ENCODE data around the gene GRPEL1. TPM values are rescaled to one million over a fixed set of nuclear protein-coding genes. Genes with fewer than 3 reads are reported as not detected.

Gene GRPEL1
- total and polyA plus RNA-seq, 9 of the 15 experiments (the other 6 are each of a cell fraction or from before 2014, with no cell fraction given): 43.4 to 192 (median 86.6) TPM

GRCh38 chr4:7076696-7077082 is 8.8 kb upstream of the GRPEL1 start:
- POLR2A ChIA-PET: interaction anchor here (0.6 to 1.2 kb wide), 2 partner anchors 38 to 103 kb away, joined by 3 read pairs; no protein-coding TSS in a partner anchor
- H3K9me1 ChIP-seq (ENCODE audit: control insufficient read depth, insufficient read depth, low read length): no peaks in the 10 kb centered on the region
- DNase-seq (ENCODE audit: extremely low read depth in 1 of 4, low spot score in 3 of 4): no peak
- intact Hi-C loops (cut with micrococcal nuclease) (no loop called here), in situ Hi-C loops (cut with MboI) (no loop called here)
- no peaks in the 10 kb centered on the region; the same call in none of the 2 replicates for H4K20me1 ChIP-seq (replicated peaks; ENCODE audit: control insufficient read depth, insufficient read depth, low read length)
- no peak overlapping the region for H3K9ac ChIP-seq (ENCODE audit: insufficient read depth in 1 of 2, low read depth in 2 of 2, low read length in 2 of 2)
- WGBS (ENCODE audit: insufficient coverage, low coverage, missing lambda C conversion rate): 34% methylated on average over 6 of the region's 6 CpGs
- H3K27ac ChIP-seq (ENCODE audit: extremely low read depth, low read depth, low read length): no peak overlapping the region
- peaks cover 3 to 21% of the 10 kb centered on the region in 2 experiments; a peak in 4 of 5 replicates for H3K4me1 ChIP-seq (replicated peaks in 1 of 2; ENCODE audit: control insufficient read depth in 2 of 2, insufficient read depth in 2 of 2, low read length in 2 of 2)
- no peak overlapping the region for H3K4me3 ChIP-seq
- peaks cover 4% of the 10 kb centered on the region for H3K9me3 ChIP-seq (replicated peaks; ENCODE audit: control insufficient read depth, insufficient read depth, low read depth, low read length)
- no peak for FAIRE-seq
- CTCF ChIA-PET (ENCODE audit: low intra/inter-chr PET ratio): no interaction called here
- no TSS peak for BruUV-seq (replicated peaks)
- no peak overlapping the region for H2AFZ ChIP-seq (ENCODE audit: low read depth, low read length)
- ATAC-seq: no peak
- no peaks in the 10 kb centered on the region for H3K79me2 ChIP-seq (ENCODE audit: control insufficient read depth, insufficient read depth, low read length)
- TF ChIP-seq, protein P1, sequence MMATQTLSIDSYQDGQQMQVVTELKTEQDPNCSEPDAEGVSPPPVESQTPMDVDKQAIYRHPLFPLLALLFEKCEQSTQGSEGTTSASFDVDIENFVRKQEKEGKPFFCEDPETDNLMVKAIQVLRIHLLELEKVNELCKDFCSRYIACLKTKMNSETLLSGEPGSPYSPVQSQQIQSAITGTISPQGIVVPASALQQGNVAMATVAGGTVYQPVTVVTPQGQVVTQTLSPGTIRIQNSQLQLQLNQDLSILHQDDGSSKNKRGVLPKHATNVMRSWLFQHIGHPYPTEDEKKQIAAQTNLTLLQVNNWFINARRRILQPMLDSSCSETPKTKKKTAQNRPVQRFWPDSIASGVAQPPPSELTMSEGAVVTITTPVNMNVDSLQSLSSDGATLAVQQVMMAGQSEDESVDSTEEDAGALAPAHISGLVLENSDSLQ (IDR thresholded peaks at IDR 0.05): peak; percentile 48
- TF ChIP-seq ZNF584 (CRISPR knock-in tag; IDR thresholded peaks at IDR 0.05; ENCODE audit: low read depth): no peak
- no peaks in the 10 kb centered on the region for H3K36me3 ChIP-seq (ENCODE audit: control insufficient read depth, insufficient read depth, low read length)
- no peaks in the 10 kb centered on the region for H3K27me3 ChIP-seq (ENCODE audit: control insufficient read depth in 2 of 2, insufficient read depth in 2 of 2, low read length in 2 of 2)
- H3K4me2 ChIP-seq (ENCODE audit: insufficient read depth, low read length): no peak overlapping the region

DNA sequence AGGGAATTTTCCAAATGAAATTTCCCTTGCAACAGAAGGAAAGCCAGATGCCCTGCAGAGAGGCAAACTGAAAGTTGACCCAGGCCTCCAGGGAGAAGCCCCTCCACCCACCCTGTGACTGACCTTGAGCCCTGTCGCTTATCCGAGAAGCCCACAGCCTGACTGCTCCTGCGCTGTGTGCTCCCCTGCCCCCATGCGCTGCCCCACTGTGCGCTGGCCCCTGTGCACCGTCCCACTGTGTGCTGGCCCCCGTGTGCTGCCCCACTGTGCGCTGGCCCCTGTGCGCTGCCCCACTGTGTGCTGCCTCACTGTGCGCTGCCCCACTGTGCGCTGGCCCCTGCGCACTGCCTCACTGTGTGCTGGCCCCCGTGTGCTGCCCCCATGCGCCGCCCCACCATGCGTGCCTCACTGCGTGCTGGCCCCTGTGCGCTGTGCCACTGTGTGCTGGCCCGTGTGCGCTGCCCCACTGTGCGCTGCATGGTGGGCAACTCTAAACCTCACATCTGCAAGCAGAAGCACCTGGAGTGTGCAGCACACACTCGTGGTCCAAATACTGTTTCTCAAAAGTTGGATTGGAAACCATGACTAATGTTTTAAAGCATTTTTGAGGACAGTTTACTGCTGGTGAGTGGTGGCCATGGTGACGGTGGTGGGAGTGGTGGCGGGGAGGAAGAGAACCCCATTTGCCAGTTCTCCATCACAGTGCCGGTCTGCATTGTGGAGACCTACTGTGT is 8.3 kb upstream of the GRPEL1 start:
- ChIA-PET CTCF (ENCODE audit: low intra/inter-chr PET ratio) (no interaction called here), POLR2A (interaction anchor here (0.9 kb wide), 1 partner anchor 227 kb away, joined by 3 read pairs; no protein-coding TSS in a partner anchor)
- BruUV-seq (replicated peaks): no TSS peak
- in situ Hi-C loops (cut with MboI): no loop called here
- H3K79me2 ChIP-seq (ENCODE audit: control insufficient read depth, insufficient read depth, low read length): no peaks in the 10 kb centered on the region
- intact Hi-C loops (cut with micrococcal nuclease): no loop called here
- no peak for ATAC-seq
- H3K27ac ChIP-seq (ENCODE audit: extremely low read depth, low read depth, low read length): no peak overlapping the region
- no peak overlapping the region for H3K9ac ChIP-seq (ENCODE audit: insufficient read depth in 1 of 2, low read depth in 2 of 2, low read length in 2 of 2)
- no peaks in the 10 kb centered on the region for H3K36me3 ChIP-seq (ENCODE audit: control insufficient read depth, insufficient read depth, low read length)
- no peak for FAIRE-seq
- no peak overlapping the region for H3K4me3 ChIP-seq
- no peak overlapping the region for H2AFZ ChIP-seq (ENCODE audit: low read depth, low read length)
- DNase-seq (ENCODE audit: extremely low read depth in 1 of 4, low spot score in 3 of 4): no peak
- H3K4me2 ChIP-seq (ENCODE audit: insufficient read depth, low read length): no peak overlapping the region
- no peaks in the 10 kb centered on the region for H3K9me1 ChIP-seq (ENCODE audit: control insufficient read depth, insufficient read depth, low read length)
- no peak for TF ChIP-seq BCLAF1 (IDR thresholded peaks at IDR 0.05; ENCODE audit: borderline replicate concordance in 1 of 2, control insufficient read depth in 1 of 2, low read depth in 2 of 2, low read length in 1 of 2)
- 0 out of 2 replicates have a peak, but pooled peaks have one; percentile 56 for TF ChIP-seq CBX1 (IDR thresholded peaks at IDR 0.05; ENCODE audit: low read depth)
- TF ChIP-seq ZKSCAN1 (IDR thresholded peaks at IDR 0.05; ENCODE audit: low read depth, low read length): peak; percentile 100
- 0 out of 2 replicates have a peak, but pooled peaks have one; percentile 30 for TF ChIP-seq ZBTB7A (IDR thresholded peaks at IDR 0.05; ENCODE audit: borderline replicate concordance, control insufficient read depth, low read depth, low read length)
- TF ChIP-seq CHD4 (IDR thresholded peaks at IDR 0.05; ENCODE audit: insufficient read depth, insufficient replicate concordance, low read depth, low read length, poor library complexity, severe bottlenecking): peak; percentile 79
- no peak for TF ChIP-seq SIRT6 (IDR thresholded peaks at IDR 0.05; ENCODE audit: low read depth, low read length)
- 61% methylated on average over 13 of the region's 25 CpGs for WGBS (ENCODE audit: insufficient coverage, low coverage, missing lambda C conversion rate)
- H3K27me3 ChIP-seq (ENCODE audit: control insufficient read depth in 2 of 2, insufficient read depth in 2 of 2, low read length in 2 of 2): no peaks in the 10 kb centered on the region
- peaks cover 2 to 21% of the 10 kb centered on the region in 2 experiments; a peak in 4 of 5 replicates for H3K4me1 ChIP-seq (replicated peaks in 1 of 2; ENCODE audit: control insufficient read depth in 2 of 2, insufficient read depth in 2 of 2, low read length in 2 of 2)
- no peaks in the 10 kb centered on the region; the same call in none of the 2 replicates for H4K20me1 ChIP-seq (replicated peaks; ENCODE audit: control insufficient read depth, insufficient read depth, low read length)
- peaks cover 4% of the 10 kb centered on the region for H3K9me3 ChIP-seq (replicated peaks; ENCODE audit: control insufficient read depth, insufficient read depth, low read depth, low read length)

All from K562 (cell line).